ENCODE results near the gene TRRAP. TPM values are rescaled to one million over a fixed set of nuclear protein-coding genes. Genes with fewer than 3 reads are reported as not detected.

TRRAP gene
- total RNA-seq, 4 donors from 2014 or later: 12.1 to 25.6 (median 16.7) TPM

GRCh38 chr7:98899816-98900215 is 21.5 kb downstream of the TRRAP start:
- WGBS, 2 donors: 95 to 96% methylated on average over 7 of the region's 7 CpGs
- intact Hi-C loops (cut with DNase I): no loop called here
- Histone ChIP-seq H3K27me3 (no peaks in the 10 kb centered on the region), H3K9me3 (no peaks in the 10 kb centered on the region), H3K4me3 (no peak overlapping the region), H3K27ac (no peak overlapping the region), H3K36me3 (peaks cover 0 to 100% (median 61%) of the 10 kb centered on the region in 3 donors), H3K4me1 (no peaks in the 10 kb centered on the region)
- DNase-seq: no peak
- no peak for TF ChIP-seq CTCF (IDR thresholded peaks at IDR 0.05)
- no peak for TF ChIP-seq POLR2A (IDR thresholded peaks at IDR 0.05)

GRCh38 chr7:98900815-98901214 is 22.5 kb downstream of the TRRAP start:
- Histone ChIP-seq H3K27me3 (no peaks in the 10 kb centered on the region), H3K4me1 (no peaks in the 10 kb centered on the region), H3K36me3 (peaks cover 9 to 100% (median 65%) of the 10 kb centered on the region in 3 donors), H3K9me3 (no peaks in the 10 kb centered on the region), H3K4me3 (no peak overlapping the region), H3K27ac (no peak overlapping the region)
- DNase-seq: no peak
- intact Hi-C loops (cut with DNase I): no loop called here
- no peak for TF ChIP-seq POLR2A (IDR thresholded peaks at IDR 0.05)
- no peak for TF ChIP-seq CTCF (IDR thresholded peaks at IDR 0.05)
- WGBS, 2 donors: 93 to 97% methylated on average over 2 to 3 of the region's 3 CpGs

GRCh38 chr7:98902523-98902922 is 24.2 kb downstream of the TRRAP start:
- intact Hi-C loops (cut with DNase I): no loop called here
- 90 to 96% methylated on average over 3 of the region's 3 CpGs for WGBS, 2 donors
- TF ChIP-seq POLR2A (IDR thresholded peaks at IDR 0.05): no peak
- no peak for TF ChIP-seq CTCF (IDR thresholded peaks at IDR 0.05)
- Histone ChIP-seq H3K27ac (no peak overlapping the region), H3K4me3 (no peak overlapping the region), H3K36me3 (peaks cover 17 to 100% (median 62%) of the 10 kb centered on the region in 3 donors), H3K9me3 (no peaks in the 10 kb centered on the region), H3K27me3 (no peaks in the 10 kb centered on the region), H3K4me1 (no peaks in the 10 kb centered on the region)
- no peak for DNase-seq

- H3K27me3 ChIP-seq: no peaks in the 10 kb centered on the region
- no peaks in the 10 kb centered on the region for H3K4me1 ChIP-seq
- peaks cover 24 to 100% (median 57%) of the 10 kb centered on the region in 3 donors for H3K36me3 ChIP-seq
- TF ChIP-seq POLR2A (IDR thresholded peaks at IDR 0.05) (no peak), CTCF (IDR thresholded peaks at IDR 0.05) (no peak)
- no peak overlapping the region for H3K4me3 ChIP-seq
- no peaks in the 10 kb centered on the region for H3K9me3 ChIP-seq
- no peak overlapping the region for H3K27ac ChIP-seq
- WGBS, 2 donors: 90 to 95% methylated on average over 4 of the region's 4 CpGs
- intact Hi-C loops (cut with DNase I): no loop called here
- DNase-seq: no peak
Observed at GRCh38 chr7:98903246-98903645, 24.9 kb downstream of the TRRAP start.

GRCh38 chr7:98907570-98907969 is 29.2 kb downstream of the TRRAP start:
- intact Hi-C loops (cut with DNase I): no loop called here
- no peak for DNase-seq
- Histone ChIP-seq H3K4me1 (no peaks in the 10 kb centered on the region), H3K4me3 (no peak overlapping the region), H3K9me3 (no peaks in the 10 kb centered on the region), H3K36me3 (peaks cover 34 to 100% (median 50%) of the 10 kb centered on the region in 3 donors), H3K27ac (no peak overlapping the region), H3K27me3 (no peaks in the 10 kb centered on the region)
- TF ChIP-seq POLR2A (IDR thresholded peaks at IDR 0.05): no peak
- TF ChIP-seq CTCF (IDR thresholded peaks at IDR 0.05): no peak
- WGBS, 2 donors: 90 to 93% methylated on average over 5 of the region's 5 CpGs

All from esophagus squamous epithelium (tissue), 5 donors.